Vagina (tissue), 2 donors: ENCODE results near the gene PRSS57.
"Not testable (repeated sequence)": the region's sequence is repeated elsewhere in the genome, so short reads cannot be mapped to it uniquely, and the experiment has no call there.

Experiments used
- CTCF ChIP-seq, 3 experiments: fragments of 450-650 bp in 2 of 3; fragments of 200-600 bp in 1 of 3; sonication (generic) in 1 of 3; IDR thresholded peaks; one replicate each; pipeline ENCODE4 v1.5.1; 2017 to 2019; ENCODE audit warnings: antibody characterized with exemption in 3 of 3, mild to moderate bottlenecking in 2 of 3, moderate library complexity in 2 of 3
- POLR2A ChIP-seq, 2 donors: fragments of 450-650 bp; IDR thresholded peaks; one replicate each; pipeline ENCODE4 v1.6.1; 2017; ENCODE audit warnings: antibody characterized with exemption in 2 of 2, mild to moderate bottlenecking in 2 of 2, moderate library complexity in 2 of 2

- not testable (repeated sequence) for TF ChIP-seq CTCF, POLR2A (IDR thresholded peaks at IDR 0.05)
These were observed 34.3 kb upstream of the PRSS57 start for GRCh38 chr19:729564-729963.
